HK-2 (cell line): ENCODE measurements around the gene CALML3.
"Not testable (repeated sequence)": the region's sequence is repeated elsewhere in the genome, so short reads cannot be mapped to it uniquely, and the experiment has no call there.

ENCODE experiments used
- DNase-seq: peaks from one replicate; pipeline ENCODE4 v3.0.0-alpha.2; 2018; ENCODE audit not compliant: unreplicated experiment

The CALML3 gene

GRCh38 chr10:5553400-5554170, 28.8 kb downstream of the CALML3 start:
- DNase-seq, result no peak

DNA sequence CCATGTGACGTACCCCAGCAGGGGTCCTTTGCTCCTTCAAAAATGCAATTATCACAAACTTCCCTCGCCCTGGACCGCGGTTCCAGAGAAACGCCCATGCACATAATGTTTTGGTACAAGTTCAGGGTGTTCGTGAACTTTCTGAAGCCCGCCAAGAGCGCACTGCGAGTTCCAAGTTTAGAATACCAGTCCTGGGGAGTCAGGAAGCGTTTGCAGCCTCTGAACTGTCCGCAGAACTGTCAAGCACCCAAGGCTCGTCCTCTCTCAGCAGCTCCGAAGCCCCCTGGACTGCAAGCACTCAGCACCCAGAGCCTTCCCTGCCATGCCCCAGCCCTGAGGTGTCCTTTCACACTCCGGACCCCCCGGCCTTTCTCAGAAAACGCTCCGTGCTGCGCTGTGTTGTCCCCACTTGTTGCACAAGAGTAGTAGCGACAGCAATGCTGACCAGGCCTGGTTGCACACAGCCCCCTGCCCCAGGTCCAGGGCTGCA, 30.3 kb downstream of the CALML3 start:
- DNase-seq, result no peak

GRCh38 chr10:5555881-5556280, 31.1 kb downstream of the CALML3 start:
- no peak for DNase-seq

DNA sequence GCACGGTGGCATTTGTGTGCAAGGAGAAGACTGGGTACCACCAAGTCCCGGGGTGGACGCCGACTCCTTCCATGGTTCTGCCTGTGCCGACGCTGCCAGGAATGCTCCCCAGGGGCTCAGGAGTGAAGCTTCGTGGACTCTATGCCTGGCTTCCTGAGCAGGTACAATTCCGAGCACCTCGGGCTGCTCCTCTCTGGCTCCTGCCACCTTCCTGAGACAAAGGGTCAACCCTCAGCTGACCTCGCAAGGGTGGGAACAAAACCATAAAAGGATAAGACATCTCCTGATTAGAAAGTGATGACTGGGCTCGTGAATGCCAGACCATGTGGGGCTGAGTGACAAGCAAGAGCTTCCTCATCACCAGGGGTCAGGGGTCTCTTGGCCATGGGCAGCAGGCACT, 31.8 kb downstream of the CALML3 start:
- DNase-seq, result no peak

DNA sequence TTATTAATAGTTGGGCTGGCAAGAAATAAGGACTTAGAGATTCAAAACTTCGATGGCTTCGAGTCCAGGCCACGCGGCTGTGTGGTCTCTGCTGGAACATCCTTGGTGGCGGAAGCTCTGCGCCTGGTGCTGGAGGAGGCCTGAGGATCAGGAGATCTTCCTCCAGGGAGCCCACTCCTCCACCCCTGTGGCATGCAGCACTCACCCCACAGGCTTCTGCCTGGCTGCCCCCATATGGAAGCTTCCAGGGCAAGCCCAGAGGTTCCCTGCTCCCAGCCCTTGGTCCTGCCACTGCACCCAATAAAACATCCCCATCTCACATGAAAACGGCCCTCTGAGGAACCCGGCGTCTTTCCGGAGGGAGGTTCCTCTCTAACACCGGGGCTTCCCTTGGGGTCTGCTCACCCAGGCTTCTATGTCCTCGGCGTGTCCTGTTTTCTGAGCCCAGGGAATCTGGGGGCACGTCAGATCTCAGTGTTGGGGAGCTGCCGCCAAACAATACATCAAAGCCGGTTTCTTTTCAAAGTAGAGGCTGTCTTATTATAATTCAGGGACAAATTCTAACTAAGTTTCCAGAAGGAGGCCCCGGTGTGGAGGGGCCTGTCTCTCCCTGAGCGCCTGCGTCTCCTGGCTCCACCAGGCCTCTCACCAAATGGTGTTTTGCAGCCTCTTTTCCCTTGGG, 32.4 kb downstream of the CALML3 start:
- no peak for DNase-seq

DNA sequence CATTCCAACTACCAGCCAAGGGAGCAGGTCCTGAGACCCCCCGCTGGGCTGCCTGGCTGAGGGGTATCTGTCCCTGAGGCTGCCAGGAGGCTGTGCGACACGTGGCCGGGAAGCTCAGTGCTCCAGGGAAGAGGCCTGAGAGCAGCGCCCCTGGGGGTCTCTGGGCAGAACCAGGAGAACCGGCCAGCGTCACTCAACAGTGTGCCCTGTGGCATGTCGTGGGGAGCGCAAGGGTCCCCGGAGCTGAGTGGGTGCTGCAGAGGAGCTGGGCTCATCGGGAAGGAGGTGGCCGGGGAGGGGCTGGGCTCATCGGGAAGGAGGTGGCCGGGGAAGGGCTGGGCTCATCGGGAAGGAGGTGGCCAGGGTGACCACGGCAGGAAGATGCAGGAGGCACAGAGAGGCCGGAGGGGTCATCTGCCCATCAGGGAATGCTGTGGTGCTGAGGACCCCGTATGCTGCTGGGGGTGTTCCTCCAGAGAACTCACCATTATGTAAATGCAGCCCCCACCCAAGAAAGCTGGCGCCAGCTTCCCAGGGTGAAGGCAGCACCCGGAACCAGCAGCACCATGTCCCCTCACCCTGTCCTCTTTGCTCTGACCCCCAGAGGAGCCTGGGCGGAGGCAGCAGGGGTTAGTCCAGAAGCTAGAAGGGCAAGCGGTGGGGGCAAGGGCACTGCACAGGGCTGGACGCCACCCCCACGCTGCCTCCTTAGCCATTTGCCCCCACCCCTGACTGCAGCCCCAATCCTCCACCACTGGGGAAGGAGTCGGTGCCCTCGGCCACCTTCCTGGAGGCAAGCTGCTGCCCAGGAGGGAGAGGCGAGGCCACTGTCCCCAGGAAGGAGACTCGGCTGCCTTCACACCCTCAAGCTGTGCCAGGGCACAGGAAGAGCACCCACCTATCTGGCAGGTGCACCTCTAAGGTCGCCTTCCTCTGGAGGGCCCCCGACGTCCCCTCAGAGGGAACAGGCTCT, 33.3 kb downstream of the CALML3 start:
- no peak for DNase-seq

DNA sequence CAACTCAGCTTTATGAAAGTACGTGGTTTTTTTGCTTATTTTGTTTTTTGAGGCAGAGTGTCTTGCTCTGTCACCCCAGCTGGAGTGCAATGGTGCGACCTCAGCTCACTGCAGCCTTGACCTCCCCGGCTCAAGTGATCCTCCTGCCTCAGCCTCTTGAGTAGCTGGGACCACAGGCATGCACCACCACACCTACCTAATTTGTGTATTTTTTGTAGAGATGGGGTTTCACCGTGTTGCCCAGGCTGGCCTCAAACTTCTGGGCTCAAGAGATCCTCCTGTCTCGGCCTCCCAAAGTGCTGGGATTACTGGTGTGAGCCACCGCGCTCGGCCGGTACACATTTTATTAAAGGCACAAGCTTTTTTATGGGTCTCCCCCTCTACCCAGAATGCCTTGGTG, 34.3 kb downstream of the CALML3 start:
- DNase-seq, result not testable (repeated sequence)

GRCh38 chr10:5559642-5560141, 34.9 kb downstream of the CALML3 start:
- no peak for DNase-seq

DNA sequence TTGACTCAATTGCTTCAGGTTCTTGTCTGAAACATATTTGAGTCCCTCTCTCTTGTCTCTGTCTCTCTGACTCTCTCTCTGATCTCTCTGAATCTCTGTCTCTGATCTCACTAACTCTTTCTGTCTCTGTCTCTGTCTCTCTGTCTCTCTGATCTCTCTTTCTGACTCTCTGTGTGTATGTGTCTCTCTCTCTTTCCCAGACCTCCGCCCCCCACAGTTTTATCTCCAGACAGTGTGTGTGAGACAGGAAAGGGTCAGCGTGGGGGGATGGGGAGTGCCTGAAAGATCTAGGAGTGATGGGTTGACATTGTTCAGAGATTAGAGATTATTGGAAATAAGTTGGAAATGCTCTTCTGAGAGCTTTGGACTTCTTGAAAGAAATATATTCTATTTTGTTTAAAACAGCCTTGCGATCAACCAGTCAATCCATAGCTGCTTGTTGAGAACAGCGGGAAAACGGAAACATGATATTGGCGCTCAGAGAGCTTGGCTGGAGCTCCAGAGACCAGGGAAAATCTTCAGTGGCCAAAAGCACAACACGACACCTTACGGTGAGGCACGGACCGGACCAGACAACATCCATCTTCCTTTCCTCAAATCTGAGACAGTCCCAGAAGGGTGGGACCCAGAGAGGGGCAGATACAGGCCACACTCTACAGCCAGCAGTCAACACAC, 35.5 kb downstream of the CALML3 start:
- no peak for DNase-seq

GRCh38 chr10:5560817-5561703, 36.3 kb downstream of the CALML3 start:
- no peak for DNase-seq

GRCh38 chr10:5561704-5562645, 37.2 kb downstream of the CALML3 start:
- DNase-seq, result no peak

DNA sequence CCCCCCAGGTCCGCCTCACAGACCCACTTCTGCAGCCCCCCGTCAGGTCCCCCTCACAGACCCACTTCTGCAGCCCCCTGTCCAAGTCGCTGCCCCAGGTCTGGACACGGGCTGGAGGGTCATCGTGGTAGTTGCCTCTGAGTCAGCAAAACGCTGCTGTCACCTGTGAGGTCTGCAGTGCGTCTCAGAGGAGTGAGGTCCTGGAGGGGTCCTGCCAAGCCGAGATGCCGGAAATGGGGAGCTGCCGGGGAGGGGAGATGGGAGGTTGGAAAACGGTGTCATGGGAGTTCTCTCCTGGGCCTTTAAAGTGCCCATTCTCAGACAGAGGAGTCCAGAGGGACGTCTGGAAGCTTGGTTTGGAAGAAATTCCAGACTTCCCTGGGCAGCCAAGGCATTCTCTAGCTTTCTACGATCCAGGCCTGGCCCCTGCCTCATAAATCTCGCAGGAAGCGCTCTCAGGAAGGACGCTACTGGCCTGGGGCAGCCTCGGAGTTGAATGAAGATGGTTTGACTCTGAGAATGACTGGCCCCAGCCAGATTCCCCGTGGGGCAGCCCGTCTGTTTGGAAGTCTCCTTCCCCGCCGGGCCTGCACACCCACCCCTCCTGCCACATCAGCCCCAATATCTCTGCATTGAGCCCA, 38.7 kb downstream of the CALML3 start:
- DNase-seq, result no peak

GRCh38 chr10:5563991-5564536, 39.3 kb downstream of the CALML3 start:
- peak; percentile 42 for DNase-seq

GRCh38 chr10:5564537-5565204, 39.9 kb downstream of the CALML3 start:
- no peak for DNase-seq

DNA sequence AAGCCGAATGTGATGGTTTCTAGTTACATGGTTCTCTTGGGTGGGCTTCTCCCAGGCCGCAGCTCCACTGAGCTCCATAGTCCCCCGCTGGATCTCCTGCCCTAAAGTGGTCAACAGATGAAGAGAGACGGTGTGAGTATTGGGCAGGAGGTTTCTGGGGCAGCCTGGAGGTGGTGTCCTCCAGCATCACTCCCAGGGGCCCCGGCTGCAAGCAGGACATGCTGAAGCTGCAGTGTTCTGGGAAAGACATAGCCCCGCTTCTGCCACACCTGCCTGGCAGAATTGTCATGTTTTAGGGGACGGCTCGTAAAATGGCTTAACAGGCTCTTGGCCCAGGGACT, 40.4 kb downstream of the CALML3 start:
- DNase-seq, result no peak

DNA sequence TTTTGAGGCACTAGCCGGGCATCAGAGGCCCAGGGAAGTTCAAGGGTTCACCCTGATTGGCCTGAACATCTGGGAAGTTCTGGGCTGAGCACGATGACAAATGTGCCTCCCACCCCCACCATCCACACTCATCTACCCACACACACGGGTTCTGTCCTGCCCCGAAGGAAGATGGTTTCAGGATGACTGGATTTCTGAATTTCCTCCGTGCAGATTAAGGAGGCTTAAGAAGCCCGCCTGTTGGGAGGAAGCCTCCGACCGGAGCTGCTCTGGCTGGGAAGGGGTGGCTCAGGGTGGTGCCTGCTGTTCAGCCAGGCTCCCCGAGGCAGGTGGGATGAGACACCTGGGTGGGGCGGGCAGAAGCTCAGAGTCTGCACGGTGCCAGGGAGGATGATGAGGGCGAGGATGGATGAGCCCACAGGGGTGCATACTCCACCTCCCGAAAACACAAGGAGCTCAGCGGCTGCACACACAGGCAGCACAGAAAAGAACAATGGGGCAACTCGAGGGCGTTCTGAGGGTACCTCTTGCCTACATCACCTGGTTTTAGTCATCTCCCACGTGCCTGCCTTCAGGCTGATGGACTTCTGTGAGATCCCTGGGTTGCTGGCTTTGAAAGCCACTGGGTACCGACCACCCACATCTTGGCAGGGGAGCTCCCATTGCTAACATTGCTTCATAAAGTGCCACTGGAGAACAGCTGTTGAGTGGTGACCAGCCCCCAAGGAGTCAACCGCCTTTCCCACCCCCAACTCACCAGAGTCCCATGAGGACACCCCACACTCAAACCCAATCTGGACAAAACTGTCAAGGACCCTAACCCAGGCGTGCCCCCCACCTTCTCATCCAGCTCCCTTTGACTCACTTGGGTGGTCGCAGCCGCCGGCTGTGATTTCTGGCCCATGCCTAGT, 41.2 kb downstream of the CALML3 start:
- no peak for DNase-seq

DNA sequence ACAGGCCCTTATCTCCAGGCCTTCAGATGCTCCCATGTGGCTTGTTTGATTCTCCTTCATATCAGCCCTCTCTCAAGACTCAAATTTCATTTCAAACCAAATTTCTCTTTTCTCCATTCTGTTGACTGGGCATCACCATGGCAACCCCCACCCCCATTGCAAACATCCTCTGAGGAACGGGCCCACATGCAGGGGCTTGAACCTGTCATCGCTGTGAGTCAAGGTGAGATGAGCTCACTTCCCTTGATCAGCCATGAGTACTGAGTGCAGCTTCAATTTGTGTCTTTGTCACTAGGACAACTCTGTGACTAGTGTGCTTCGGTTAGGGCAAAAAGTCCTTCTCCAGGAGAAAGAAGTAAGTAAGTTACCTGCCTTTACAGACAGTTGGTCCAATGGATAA, 41.9 kb downstream of the CALML3 start:
- no peak for DNase-seq
